Activated naive CD4-positive, alpha-beta T cell treated with anti-CD3 and anti-CD28 coated beads for 36 hours (primary cell): ENCODE results near the gene ABL1. TPM values are rescaled to one million over a fixed set of nuclear protein-coding genes. Genes with fewer than 3 reads are reported as not detected.

Experiments
- CTCF ChIA-PET: fragments of 350-600 bp; sonication (Branson Sonifier 250); formaldehyde crosslinking; loops from one replicate; lab custom pipeline; 2021; ENCODE audit warnings: antibody characterized with exemption; lab: Charles Lee
- DNase-seq: peaks from one replicate; pipeline ENCODE4 v3.0.0-alpha.2; 2020
- H3K27ac Mint-ChIP-seq: one replicate; pipeline ENCODE4 v1.8.0; 2021; ENCODE audit warnings: mild to moderate bottlenecking, mixed read lengths
- H3K27me3 Mint-ChIP-seq: one replicate; pipeline ENCODE4 v1.8.0; 2021; ENCODE audit warnings: low read depth, mixed read lengths
- H3K36me3 Mint-ChIP-seq: one replicate; pipeline ENCODE4 v1.8.0; 2021; ENCODE audit warnings: low read depth, mixed read lengths
- H3K4me1 Mint-ChIP-seq: one replicate; pipeline ENCODE4 v1.8.0; 2021; ENCODE audit warnings: low read depth, mixed read lengths
- H3K4me3 Mint-ChIP-seq: one replicate; pipeline ENCODE4 v1.8.0; 2021; ENCODE audit warnings: mild to moderate bottlenecking, moderate library complexity, mixed read lengths
- H3K9me3 Mint-ChIP-seq: one replicate; pipeline ENCODE4 v1.8.0; 2021; ENCODE audit warnings: mixed read lengths
- intact Hi-C: fragments of 100-400 bp; cut with micrococcal nuclease; formaldehyde crosslinking; loops from one replicate; pipeline ENCODE4 v1.15.1; 2023
- total RNA-seq, 2 experiments: library from RNA; stranded (reverse); gene quantifications; one replicate each; pipeline ENCODE4 v1.2.3, GENCODE V29; 2021

ABL1 gene
- total RNA-seq, 2 experiments from 2014 or later, result 25.7 to 26.1 TPM

GRCh38 chr9:130805510-130806326 lies 29.3 kb upstream of the ABL1 start:
- Mint-ChIP-seq H3K9me3 (no peaks in the 10 kb centered on the region), H3K36me3 (peaks cover 2% of the 10 kb centered on the region), H3K4me3 (no peak overlapping the region), H3K4me1 (peaks cover 6% of the 10 kb centered on the region), H3K27me3 (no peaks in the 10 kb centered on the region), H3K27ac (no peak overlapping the region)
- DNase-seq, result no peak
- CTCF ChIA-PET, result interaction anchor here (1.2 to 1.4 kb wide), 2 partner anchors 34 to 105 kb away, joined by 3 read pairs; no protein-coding TSS in a partner anchor
- intact Hi-C loops, result no loop called here

- intact Hi-C loops, result no loop called here
- Mint-ChIP-seq H3K27me3 (no peaks in the 10 kb centered on the region), H3K4me3 (no peak overlapping the region), H3K4me1 (peaks cover 6% of the 10 kb centered on the region), H3K27ac (no peak overlapping the region), H3K36me3 (peaks cover 2% of the 10 kb centered on the region), H3K9me3 (no peaks in the 10 kb centered on the region)
- no peak for DNase-seq
- CTCF ChIA-PET, result interaction anchor here (1.2 kb wide), 1 partner anchor 35 kb away, joined by 3 read pairs; no protein-coding TSS in a partner anchor
These were observed 28.7 kb upstream of the ABL1 start for GRCh38 chr9:130806327-130806716.

GRCh38 chr9:130810609-130811136 lies 24.4 kb upstream of the ABL1 start:
- H3K4me3 Mint-ChIP-seq, result no peak overlapping the region
- H3K36me3 Mint-ChIP-seq, result peaks cover 3% of the 10 kb centered on the region
- no peak overlapping the region for H3K27ac Mint-ChIP-seq
- H3K4me1 Mint-ChIP-seq, result peaks cover 14% of the 10 kb centered on the region
- no peak for DNase-seq
- intact Hi-C loops, result no loop called here
- no peaks in the 10 kb centered on the region for H3K27me3 Mint-ChIP-seq
- CTCF ChIA-PET, result interaction anchor here (0.7 kb wide), 1 partner anchor 56 kb away, joined by 3 read pairs; no protein-coding TSS in a partner anchor
- peaks cover 3% of the 10 kb centered on the region for H3K9me3 Mint-ChIP-seq

DNA sequence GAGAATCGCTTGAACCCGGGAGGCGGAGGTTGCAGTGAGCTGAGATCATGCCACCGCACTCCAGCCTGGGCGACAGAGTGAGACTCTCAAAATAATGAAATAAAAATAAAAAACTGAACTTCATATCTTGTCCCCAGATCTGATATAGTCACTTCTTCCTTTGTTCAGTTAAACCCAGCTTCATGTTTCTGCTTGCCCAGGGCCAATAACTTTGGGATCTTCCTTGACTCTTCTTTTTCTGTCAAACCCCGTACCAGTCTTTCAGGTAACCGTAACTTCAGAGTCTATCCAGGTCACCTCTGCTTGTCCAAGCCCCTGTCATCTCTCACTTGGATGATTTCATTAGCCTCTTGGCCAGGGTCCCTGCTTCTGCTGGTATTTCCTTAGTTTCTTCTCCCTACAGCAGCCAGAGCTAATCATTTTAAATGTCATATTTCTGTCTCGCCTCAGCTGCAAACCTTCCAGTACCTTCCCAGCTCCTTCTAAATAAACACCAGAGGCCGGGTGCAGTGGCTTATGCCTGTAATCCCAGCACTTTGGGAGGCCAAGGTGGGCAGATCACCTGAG lies 19.7 kb upstream of the ABL1 start:
- H3K36me3 Mint-ChIP-seq, result peaks cover 5% of the 10 kb centered on the region
- no peak overlapping the region for H3K4me3 Mint-ChIP-seq
- CTCF ChIA-PET, result interaction anchor here (1.2 kb wide), 1 partner anchor 9 kb away, joined by 3 read pairs; no protein-coding TSS in a partner anchor
- H3K27ac Mint-ChIP-seq, result no peak overlapping the region
- intact Hi-C loops, result no loop called here
- peaks cover 14% of the 10 kb centered on the region for H3K4me1 Mint-ChIP-seq
- no peaks in the 10 kb centered on the region for H3K27me3 Mint-ChIP-seq
- DNase-seq, result no peak
- H3K9me3 Mint-ChIP-seq, result peaks cover 11% of the 10 kb centered on the region

GRCh38 chr9:130817914-130818313 lies 17.1 kb upstream of the ABL1 start:
- Mint-ChIP-seq H3K4me3 (no peak overlapping the region), H3K4me1 (peaks cover 15% of the 10 kb centered on the region), H3K36me3 (peaks cover 5% of the 10 kb centered on the region), H3K27ac (no peak overlapping the region), H3K27me3 (no peaks in the 10 kb centered on the region), H3K9me3 (peaks cover 11% of the 10 kb centered on the region)
- intact Hi-C loops, result no loop called here
- CTCF ChIA-PET, result interaction anchor here (1.0 kb wide), 1 partner anchor 19 kb away, joined by 4 read pairs; no protein-coding TSS in a partner anchor
- no peak for DNase-seq

GRCh38 chr9:130820135-130820738 lies 14.8 kb upstream of the ABL1 start:
- DNase-seq, result no peak
- Mint-ChIP-seq H3K4me1 (peaks cover 4% of the 10 kb centered on the region), H3K4me3 (no peak overlapping the region), H3K27me3 (no peaks in the 10 kb centered on the region), H3K36me3 (peaks cover 4% of the 10 kb centered on the region), H3K27ac (no peak overlapping the region), H3K9me3 (peaks cover 11% of the 10 kb centered on the region)
- intact Hi-C loops, result no loop called here
- CTCF ChIA-PET, result no interaction called here

- H3K9me3 Mint-ChIP-seq, result peaks cover 2% of the 10 kb centered on the region
- intact Hi-C loops, result no loop called here
- H3K4me1 Mint-ChIP-seq, result peaks cover 1% of the 10 kb centered on the region
- no peaks in the 10 kb centered on the region for H3K27me3 Mint-ChIP-seq
- no peak for DNase-seq
- H3K36me3 Mint-ChIP-seq, result peaks cover 4% of the 10 kb centered on the region
- H3K27ac Mint-ChIP-seq, result no peak overlapping the region
- no peak overlapping the region for H3K4me3 Mint-ChIP-seq
- CTCF ChIA-PET, result no interaction called here
These were observed 11.6 kb upstream of the ABL1 start for GRCh38 chr9:130823435-130823834.

DNA sequence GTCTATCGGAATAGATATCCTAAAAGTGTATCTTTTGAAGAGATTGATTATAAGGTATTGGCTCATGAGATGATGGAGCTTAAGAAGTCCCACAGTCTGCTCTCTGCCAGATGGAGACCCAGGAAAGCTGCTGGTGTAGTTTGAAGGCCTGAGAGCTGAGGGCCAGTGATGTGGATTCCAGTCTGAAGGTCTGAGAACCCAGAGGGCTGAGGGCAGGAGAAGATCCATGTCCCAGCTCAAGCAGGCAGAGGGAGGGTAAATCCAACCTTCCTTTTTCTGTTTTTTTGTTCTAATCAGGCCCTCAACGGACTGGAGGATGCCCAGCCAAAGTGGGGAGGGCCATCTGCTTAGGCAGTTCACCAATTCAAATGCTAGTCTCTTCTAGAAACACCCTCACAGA lies 11.0 kb upstream of the ABL1 start:
- Mint-ChIP-seq H3K27ac (no peak overlapping the region), H3K4me1 (peaks cover 1% of the 10 kb centered on the region), H3K36me3 (peaks cover 6% of the 10 kb centered on the region), H3K4me3 (no peak overlapping the region), H3K9me3 (peaks cover 8% of the 10 kb centered on the region), H3K27me3 (no peaks in the 10 kb centered on the region)
- no peak for DNase-seq
- intact Hi-C loops, result no loop called here
- CTCF ChIA-PET, result interaction anchor here (0.6 to 0.7 kb wide), 2 partner anchors 9 to 123 kb away, joined by 3 to 4 read pairs; no protein-coding TSS in a partner anchor

- Mint-ChIP-seq H3K36me3 (peaks cover 6% of the 10 kb centered on the region), H3K4me3 (no peak overlapping the region), H3K4me1 (peaks cover 1% of the 10 kb centered on the region), H3K27me3 (no peaks in the 10 kb centered on the region), H3K27ac (no peak overlapping the region), H3K9me3 (peaks cover 8% of the 10 kb centered on the region)
- CTCF ChIA-PET, result interaction anchor here (0.6 to 1.4 kb wide), 3 partner anchors 10 to 124 kb away, joined by 3 to 6 read pairs (median 4); no protein-coding TSS in a partner anchor
- no peak for DNase-seq
- intact Hi-C loops, result no loop called here
These were observed 10.3 kb upstream of the ABL1 start for GRCh38 chr9:130824643-130825350.

DNA sequence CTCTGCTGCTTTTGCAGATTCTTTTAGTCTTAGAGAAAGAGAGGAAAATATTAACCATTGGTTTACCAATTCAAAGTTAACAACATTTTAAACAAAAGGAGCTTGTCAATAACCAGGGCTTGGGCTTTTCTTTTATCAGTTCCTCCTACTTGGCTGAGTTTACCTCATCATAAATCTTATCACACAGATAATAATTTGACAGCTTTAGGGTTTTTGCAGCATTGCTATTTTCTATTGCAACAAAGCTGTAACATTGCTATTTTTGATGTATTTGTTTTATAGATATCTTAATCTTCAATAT lies 9.8 kb upstream of the ABL1 start:
- Mint-ChIP-seq H3K27ac (no peak overlapping the region), H3K27me3 (no peaks in the 10 kb centered on the region), H3K4me3 (no peak overlapping the region), H3K9me3 (peaks cover 8% of the 10 kb centered on the region), H3K4me1 (peaks cover 1% of the 10 kb centered on the region), H3K36me3 (peaks cover 6% of the 10 kb centered on the region)
- no peak for DNase-seq
- intact Hi-C loops, result no loop called here
- CTCF ChIA-PET, result interaction anchor here (1.4 kb wide), 1 partner anchor 119 kb away, joined by 6 read pairs; no protein-coding TSS in a partner anchor

- intact Hi-C loops, result no loop called here
- no peaks in the 10 kb centered on the region for H3K4me1 Mint-ChIP-seq
- peaks cover 8% of the 10 kb centered on the region for H3K9me3 Mint-ChIP-seq
- no peak overlapping the region for H3K4me3 Mint-ChIP-seq
- no peak for DNase-seq
- peaks cover 6% of the 10 kb centered on the region for H3K36me3 Mint-ChIP-seq
- CTCF ChIA-PET, result interaction anchor here (1.4 kb wide), 1 partner anchor 119 kb away, joined by 6 read pairs; no protein-coding TSS in a partner anchor
- no peak overlapping the region for H3K27ac Mint-ChIP-seq
- no peaks in the 10 kb centered on the region for H3K27me3 Mint-ChIP-seq
These were observed 9.2 kb upstream of the ABL1 start for GRCh38 chr9:130825809-130826208.

GRCh38 chr9:130829762-130830161 lies 5.3 kb upstream of the ABL1 start:
- Mint-ChIP-seq H3K27me3 (no peaks in the 10 kb centered on the region), H3K4me3 (no peak overlapping the region), H3K9me3 (peaks cover 8% of the 10 kb centered on the region), H3K36me3 (peaks cover 6% of the 10 kb centered on the region), H3K27ac (no peak overlapping the region), H3K4me1 (peaks cover 17% of the 10 kb centered on the region)
- DNase-seq, result no peak
- CTCF ChIA-PET, result no interaction called here
- intact Hi-C loops, result no loop called here
